ENCODE measurements around the gene FAM163B.

Gene FAM163B

GRCh38 chr9:133580419-133580738, 28.8 kb downstream of the FAM163B start:
- peak; percentile 37 for DNase-seq

DNA sequence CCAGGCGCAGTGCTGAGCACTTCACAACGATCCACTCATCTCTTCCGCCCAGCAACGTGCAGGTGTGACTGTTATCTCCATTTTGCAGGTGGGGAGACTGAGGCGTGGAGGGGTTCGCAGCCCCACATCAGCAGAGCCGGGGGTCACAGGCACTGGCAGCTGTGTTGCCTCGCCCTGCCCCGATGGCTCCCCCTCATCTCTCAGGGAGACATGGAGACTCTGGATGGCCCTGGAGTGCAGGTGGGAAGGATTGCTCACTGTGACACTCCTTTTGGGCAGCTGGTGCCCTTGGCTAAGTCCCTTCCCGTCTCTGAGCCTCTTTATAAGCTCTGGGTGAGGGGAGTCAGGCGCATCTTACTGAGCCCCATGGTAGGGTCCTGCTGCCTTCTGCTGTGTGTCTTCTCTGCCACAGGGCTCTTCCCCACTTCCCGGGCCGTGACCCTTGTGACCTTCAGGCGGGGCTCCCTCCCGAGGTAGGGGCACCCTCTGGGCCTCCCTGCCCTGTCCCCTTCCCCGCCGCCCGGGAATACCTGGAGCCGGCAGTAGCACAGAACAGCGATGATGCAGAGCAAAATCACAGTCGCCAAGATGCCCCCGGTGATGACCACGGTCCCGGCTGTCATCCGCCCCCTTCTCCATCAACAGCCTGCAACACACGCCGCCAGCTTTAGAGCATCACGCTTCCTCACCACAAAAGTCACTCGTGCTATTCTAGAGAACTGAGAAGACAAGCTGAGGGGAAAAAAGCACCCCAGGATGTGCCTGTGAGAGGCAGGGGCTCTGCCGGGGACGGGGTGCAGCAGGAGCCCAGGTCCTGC, 29.4 kb downstream of the FAM163B start:
- no peak for DNase-seq

DNA sequence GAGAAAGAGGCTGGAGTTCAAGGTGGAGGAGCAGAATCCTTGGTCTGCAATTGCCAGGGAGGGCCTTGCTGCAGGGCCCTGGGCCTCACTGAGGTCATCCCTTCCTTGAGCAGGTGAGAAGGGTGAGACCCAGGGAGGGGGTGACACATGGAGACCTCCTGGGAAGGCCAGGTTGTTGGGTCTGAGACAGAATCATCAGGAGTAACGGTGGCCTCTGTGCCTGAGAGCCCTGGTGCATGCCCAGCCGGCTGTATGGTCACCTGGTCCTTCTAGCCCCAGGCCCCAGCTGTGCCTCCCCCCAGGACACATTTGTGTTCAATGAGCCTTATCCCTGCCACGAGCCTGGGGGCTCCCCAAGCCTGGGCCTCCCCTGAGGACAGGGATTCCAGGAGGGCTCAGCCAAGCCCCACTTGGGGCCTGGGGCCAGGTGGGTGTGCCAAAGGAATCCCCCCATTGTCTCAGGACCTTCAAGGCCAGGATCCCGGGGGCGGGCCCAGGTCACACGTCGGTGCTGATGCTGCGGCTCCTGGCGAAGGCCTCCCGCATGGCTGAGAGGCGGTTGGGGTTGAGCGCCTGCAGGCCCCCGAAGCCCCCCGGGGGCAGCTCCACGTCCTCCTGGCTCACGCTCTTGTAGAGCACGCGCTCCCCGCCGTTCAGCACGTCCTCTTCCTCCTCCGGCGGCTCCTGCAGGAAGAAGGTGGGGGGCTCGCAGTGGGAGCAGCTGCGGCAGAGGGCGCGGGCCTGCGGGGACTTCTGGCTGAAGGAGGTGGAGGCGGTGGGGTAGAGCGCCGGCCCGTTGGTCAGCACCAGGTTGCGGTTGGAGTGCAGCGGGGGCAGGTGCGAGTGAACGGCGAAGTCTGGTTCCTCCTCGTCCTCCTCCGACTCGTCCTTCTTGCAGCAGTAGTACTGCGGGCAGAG, 30.4 kb downstream of the FAM163B start:
- DNase-seq, result no peak

GRCh38 chr9:133577737-133578112, 31.5 kb downstream of the FAM163B start:
- no peak for DNase-seq

DNA sequence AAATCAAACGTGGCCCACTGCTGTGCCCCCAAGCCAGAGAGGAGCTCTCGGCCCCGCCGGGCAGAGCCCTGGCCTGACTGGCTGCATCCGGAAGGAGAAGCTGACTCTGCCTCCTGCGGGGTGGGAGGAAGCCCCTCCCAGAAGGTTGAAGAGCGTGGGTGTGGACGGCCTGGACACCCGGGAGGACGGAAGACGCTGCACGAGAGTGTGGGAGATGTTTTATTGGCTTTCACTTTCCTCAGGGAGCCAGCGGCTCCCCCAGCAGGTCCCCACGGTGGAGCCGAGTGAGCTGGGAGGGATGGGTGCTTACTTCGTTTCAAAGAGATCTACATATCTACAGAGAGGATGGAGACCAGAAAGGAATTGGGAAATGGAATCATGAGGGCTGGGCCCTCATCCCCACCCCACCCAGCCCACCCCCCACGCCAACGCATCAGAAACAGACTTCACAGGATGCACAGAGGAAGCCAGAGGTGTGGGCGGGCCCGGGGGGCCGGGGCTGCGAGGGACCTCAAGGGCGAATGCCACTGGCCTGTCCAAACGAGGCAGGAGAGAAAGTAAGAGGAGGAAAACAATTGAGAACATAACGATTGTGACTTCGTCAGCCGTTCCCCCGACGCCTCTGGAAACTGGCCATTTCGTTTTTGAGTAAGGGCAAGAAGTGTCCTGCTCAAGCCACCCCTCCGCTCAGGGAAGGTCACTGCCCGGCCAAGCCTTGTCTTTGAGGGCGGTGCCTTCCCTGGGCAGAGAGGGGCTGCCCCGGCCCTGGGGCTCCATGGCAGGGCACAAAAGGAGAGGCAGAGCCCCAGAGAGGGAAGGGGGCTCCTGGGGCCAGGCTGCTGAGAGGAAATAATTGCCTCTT, 32.1 kb downstream of the FAM163B start:
- DNase-seq, result no peak

DNA sequence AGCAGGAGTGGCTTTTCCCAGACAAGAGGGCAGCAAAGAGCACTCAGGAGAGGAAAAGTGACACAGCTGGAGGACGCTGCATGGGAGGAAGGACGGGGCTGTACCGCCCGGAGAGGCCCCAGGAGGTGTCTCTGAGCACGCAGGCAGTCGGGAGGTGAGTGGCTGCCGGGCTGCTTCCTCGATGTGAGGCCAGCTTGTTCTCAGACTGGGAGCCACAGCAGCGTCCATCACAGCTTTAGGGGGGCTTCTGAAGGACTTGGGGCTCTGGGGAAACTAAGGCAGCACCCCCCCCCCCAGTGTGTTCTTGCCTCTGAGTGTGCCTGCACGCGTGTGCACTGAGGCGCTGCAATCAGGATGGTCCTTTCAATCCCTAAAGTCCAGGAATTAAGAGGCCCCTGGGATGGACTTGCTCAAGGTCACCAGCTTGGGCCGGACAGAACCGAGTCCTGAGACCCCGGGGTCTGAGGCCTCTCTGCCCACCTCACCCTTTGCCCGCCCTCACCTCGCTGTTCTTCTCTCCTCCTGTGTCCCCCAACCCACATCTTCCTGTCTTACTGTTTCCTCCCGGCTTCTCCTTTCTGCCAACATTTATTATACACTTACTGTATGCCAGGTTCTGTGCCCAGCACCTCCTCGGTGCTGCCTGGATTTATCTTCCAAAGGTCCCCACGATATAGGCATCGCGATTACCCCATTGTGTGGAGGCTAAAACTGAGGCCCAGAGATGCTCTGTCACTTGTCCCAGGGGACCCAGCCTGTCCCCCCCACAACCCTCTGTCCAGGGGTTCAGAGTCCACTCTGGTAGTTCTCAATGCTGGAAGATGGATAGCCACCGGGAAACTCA, 32.9 kb downstream of the FAM163B start:
- DNase-seq, result peak; percentile 36

GRCh38 chr9:133575186-133576030, 33.8 kb downstream of the FAM163B start:
- no peak for DNase-seq

GRCh38 chr9:133574771-133575170, 34.4 kb downstream of the FAM163B start:
- no peak for DNase-seq

- no peak for DNase-seq
Measured at GRCh38 chr9:133573791-133574515, 35.2 kb downstream of the FAM163B start.

DNA sequence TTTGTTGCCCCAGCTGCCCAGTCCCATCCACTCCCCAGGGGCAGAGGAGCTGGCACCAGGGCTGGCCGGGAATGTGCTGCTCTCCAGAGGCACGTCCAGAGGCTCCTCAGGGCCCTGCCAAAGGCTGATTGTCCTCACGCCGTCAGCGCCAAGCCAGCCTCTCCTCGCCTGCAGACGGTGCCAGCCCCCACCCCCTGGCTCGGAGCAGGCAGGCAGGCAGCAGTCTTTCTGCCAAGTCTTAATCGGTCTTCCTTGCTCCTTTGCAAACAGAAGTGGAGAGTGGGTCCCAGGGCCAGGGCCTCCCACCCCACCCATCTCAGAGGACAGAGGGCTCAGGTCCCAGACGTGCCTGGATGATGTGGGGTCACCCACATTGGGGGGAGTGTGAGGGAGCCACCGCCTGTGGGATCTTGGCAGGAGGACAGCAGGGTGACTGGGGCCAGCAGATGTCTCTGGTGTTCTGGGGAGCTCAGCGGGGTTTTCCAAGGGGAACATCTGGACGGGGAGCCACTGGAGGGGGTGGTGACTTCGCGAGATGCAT, 36.3 kb downstream of the FAM163B start:
- no peak for DNase-seq

DNA sequence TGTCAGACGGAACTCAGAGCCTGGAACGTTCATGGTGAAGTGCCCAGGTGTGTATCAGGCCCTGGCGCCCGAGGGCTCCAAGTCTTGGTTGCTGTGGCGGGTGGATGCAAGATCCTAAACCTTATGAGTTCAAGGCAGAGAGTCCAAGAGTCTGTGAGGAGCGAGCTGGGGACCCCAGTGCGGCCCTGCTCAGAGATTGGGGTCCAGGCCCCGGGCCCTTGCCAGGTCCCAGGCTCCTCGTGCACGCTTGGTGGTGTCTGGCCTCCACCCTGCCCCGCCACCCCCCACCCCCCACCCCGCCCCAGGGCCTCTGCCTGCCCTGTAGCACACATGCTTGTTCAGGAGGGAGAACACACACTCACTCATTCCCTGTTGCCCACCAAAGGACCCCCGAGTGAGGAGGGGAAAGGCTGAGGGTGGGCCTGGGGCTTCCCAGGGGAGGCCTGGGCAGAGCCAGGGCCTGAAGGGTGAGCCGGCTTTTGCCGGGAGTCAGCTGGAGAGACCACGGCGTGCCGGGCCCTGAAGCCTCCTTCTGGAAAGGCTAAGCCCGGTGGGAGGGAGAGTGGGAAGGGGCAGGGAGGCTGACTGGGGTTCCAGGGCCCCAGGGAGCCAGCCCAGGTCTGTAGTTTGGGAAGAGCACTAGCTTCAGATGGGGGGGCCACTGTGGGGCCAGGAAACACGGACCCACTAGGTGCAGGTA, 37.1 kb downstream of the FAM163B start:
- DNase-seq, result no peak

- no peak for DNase-seq
Measured at GRCh38 chr9:133571391-133571890, 37.7 kb downstream of the FAM163B start.

DNA sequence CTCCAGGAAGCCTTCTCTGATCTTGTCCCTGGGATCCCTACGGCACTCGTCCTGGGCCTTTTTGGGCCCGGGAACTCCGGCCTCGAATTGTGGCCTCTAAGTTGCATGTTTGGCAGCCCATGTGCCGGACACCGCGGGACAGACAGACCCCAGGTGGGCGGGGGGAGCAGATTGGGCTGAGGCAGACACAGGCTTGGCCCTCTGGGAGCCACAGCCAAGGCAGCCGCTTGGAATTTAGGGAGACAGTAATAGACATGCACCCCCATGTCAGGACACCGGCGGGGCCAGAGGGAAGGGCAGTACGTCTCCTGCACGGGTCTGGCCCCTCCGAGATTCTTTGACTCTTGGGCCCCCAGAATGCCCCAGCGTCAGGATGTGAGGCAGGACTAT, 38.5 kb downstream of the FAM163B start:
- no peak for DNase-seq

GRCh38 chr9:133569891-133570690, 39.1 kb downstream of the FAM163B start:
- no peak for DNase-seq

- no peak for DNase-seq
Measured at GRCh38 chr9:133569121-133569785, 39.9 kb downstream of the FAM163B start.

- DNase-seq, result no peak
Measured at GRCh38 chr9:133568186-133568585, 41.0 kb downstream of the FAM163B start.

DNA sequence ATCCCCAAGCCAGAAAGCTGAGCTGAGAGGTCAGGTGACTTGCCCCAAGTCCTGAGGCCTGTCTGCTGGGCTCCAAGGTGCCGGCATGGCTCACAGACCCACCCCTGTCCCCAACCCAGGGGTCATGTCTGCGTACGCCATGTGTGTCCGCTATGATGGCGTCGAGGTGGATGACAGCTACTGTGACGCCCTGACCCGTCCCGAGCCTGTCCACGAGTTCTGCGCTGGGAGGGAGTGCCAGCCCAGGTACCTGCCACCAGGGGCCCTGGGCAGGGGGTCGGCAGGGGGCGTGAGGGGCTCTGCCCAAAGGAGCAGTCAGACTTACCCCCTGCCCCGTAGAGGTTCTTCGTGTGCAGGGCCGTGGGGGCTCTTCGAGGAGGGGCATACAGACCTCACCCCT, 42.4 kb downstream of the FAM163B start:
- DNase-seq, result no peak

DNA sequence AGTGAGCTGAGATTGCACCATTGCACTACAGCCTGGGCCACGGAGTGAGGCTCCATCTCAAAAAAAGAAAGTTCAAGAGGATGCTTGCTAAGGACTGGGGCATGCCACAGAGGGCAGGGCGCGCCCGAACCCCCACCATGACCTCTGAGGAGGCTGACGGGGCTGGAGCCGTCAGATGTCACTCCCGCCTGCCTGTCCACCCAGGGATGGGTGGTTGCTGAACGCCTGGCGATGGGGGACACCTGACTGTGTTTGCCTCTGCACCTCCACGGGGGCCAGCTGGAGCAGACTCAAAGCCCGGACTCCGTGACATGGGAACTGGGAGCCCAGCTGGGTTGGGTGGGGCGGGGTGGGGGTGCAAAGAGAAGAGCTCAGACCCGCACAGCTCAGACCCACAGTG, 42.8 kb downstream of the FAM163B start:
- DNase-seq, result no peak
